HCT116 (cell line): Measurements from ENCODE around the gene FAM229A. TPM values are rescaled to one million over a fixed set of nuclear protein-coding genes. Genes with fewer than 3 reads are reported as not detected.
A peak's percentile ranks its signal among the peaks of the same experiment; 100 is the strongest.

Experiments
- ATAC-seq: fragments of 200-7000 bp; cut with Tn5 transposase; 2 replicates; pipeline ENCODE4 v1.9.1; 2020; ENCODE audit warnings: mild to moderate bottlenecking, moderate library complexity
- BruUV-seq: library from RNA; stranded (reverse); fragments of 400-500 nt; replicated peaks from 2 replicates; lab custom pipeline; 2021; lab: Mats Ljungman, UMichigan
- CTCF ChIA-PET: fragments of 300-600 bp; sonication (Branson Sonifier 250); formaldehyde crosslinking; loops from one replicate; lab custom pipeline; 2021; ENCODE audit warnings: antibody characterized with exemption; lab: Charles Lee
- POLR2A ChIA-PET: fragments of 300-600, 350-600 bp; sonication (Branson Sonifier 250); formaldehyde crosslinking; loops from one replicate; lab custom pipeline; 2021; ENCODE audit warnings: antibody characterized with exemption; lab: Charles Lee
- RAD21 ChIA-PET, 2 experiments: fragments of 300-600 bp; sonication (Branson Sonifier 250); formaldehyde crosslinking; loops; one replicate each; lab custom pipeline; 2023; ENCODE audit warnings: low total read pairs in 2 of 2; ENCODE audit not compliant: uncharacterized antibody in 2 of 2, unreplicated experiment in 2 of 2, low non-redundant PET in 1 of 2; lab: Charles Lee
- DNase-seq: peaks from one replicate; pipeline ENCODE4 v3.0.0-alpha.2; 2010; ENCODE audit warnings: low read depth, low spot score
- H2AFZ ChIP-seq: fragments of 200-600 bp; shearing (Covaris generic), sonication (generic); 2 replicates; pipeline ENCODE4 v1.6.1; 2017; ENCODE audit warnings: low read depth, mixed run types, mixed read lengths, antibody characterized with exemption, low read length; ENCODE audit not compliant: poor library complexity, severe bottlenecking
- H3K27ac ChIP-seq: 2 replicates; pipeline ENCODE4 v1.5.1; 2012; ENCODE audit warnings: low read depth, low read length
- H3K27me3 ChIP-seq: fragments of 200-600 bp; sonication (generic); 2 replicates; pipeline ENCODE4 v1.6.1; 2016; ENCODE audit warnings: mixed run types, low read length, mixed read lengths; ENCODE audit not compliant: insufficient read depth
- H3K36me3 ChIP-seq, 2 experiments: fragments of 200-500 bp in 1 of 2; fragments of 200-600 bp in 1 of 2; sonication (Bioruptor generic) in 1 of 2; sonication (generic) in 1 of 2; 2 replicates each; pipeline versions ENCODE4 v1.5.1 to v1.6.1; 2014 to 2016; ENCODE audit warnings: low read length in 2 of 2, inconsistent platforms in 1 of 2, mixed read lengths in 1 of 2, mixed run types in 1 of 2; ENCODE audit not compliant: insufficient read depth in 2 of 2, control insufficient read depth in 1 of 2
- H3K4me1 ChIP-seq, 2 experiments: fragments of 200-600 bp in 1 of 2; sonication (generic) in 1 of 2; 2 replicates each; pipeline versions ENCODE4 v1.5.1 to v1.6.1; 2012 to 2017; ENCODE audit warnings: low read length in 2 of 2, inconsistent platforms in 1 of 2, mild to moderate bottlenecking in 1 of 2, mixed read lengths in 1 of 2, mixed run types in 1 of 2, moderate library complexity in 1 of 2; ENCODE audit not compliant: insufficient read depth in 2 of 2, control insufficient read depth in 1 of 2
- H3K4me2 ChIP-seq: fragments of 200-600 bp; sonication (generic); 2 replicates; pipeline ENCODE4 v1.6.1; 2017; ENCODE audit warnings: mixed run types, low read length, mixed read lengths
- H3K4me3 ChIP-seq, 2 experiments: fragments of 200-600 bp in 1 of 2; sonication (generic) in 1 of 2; replicated peaks in 1 of 2; 2 replicates each; pipeline ENCODE4 v1.5.1; 2011 to 2016; ENCODE audit warnings: low read length in 2 of 2, control low read depth in 1 of 2, low read depth in 1 of 2, mild to moderate bottlenecking in 1 of 2, mixed read lengths in 1 of 2, mixed run types in 1 of 2
- H3K79me2 ChIP-seq: fragments of 200-600 bp; sonication (generic); 2 replicates; pipeline ENCODE4 v1.6.1; 2017; ENCODE audit warnings: mild to moderate bottlenecking, mixed run types, low read length, moderate library complexity, mixed read lengths; ENCODE audit not compliant: insufficient read depth
- H3K9ac ChIP-seq: fragments of 200-600 bp; sonication (generic); 2 replicates; pipeline ENCODE4 v1.6.1; 2016; ENCODE audit warnings: low read length, mixed read lengths
- H3K9me2 ChIP-seq: fragments of 200-600 bp; sonication (generic), shearing (Covaris generic); 2 replicates; pipeline ENCODE4 v1.6.1; 2017; ENCODE audit warnings: mixed run types, mild to moderate bottlenecking, moderate library complexity; ENCODE audit not compliant: insufficient read depth
- H3K9me3 ChIP-seq, 2 experiments: fragments of 200-500 bp in 1 of 2; fragments of 200-600 bp in 1 of 2; sonication (Bioruptor generic) in 1 of 2; sonication (generic) in 1 of 2; 2 replicates each; pipeline ENCODE4 v1.6.1; 2014 to 2017; ENCODE audit warnings: low read length in 2 of 2, mixed read lengths in 2 of 2, inconsistent platforms in 1 of 2, low read depth in 1 of 2, mild to moderate bottlenecking in 1 of 2, mixed run types in 1 of 2, moderate library complexity in 1 of 2; ENCODE audit not compliant: control insufficient read depth in 1 of 2, insufficient read depth in 1 of 2
- H4K20me1 ChIP-seq: fragments of 200-600 bp; sonication (generic), shearing (Covaris generic); 2 replicates; pipeline ENCODE4 v1.6.1; 2017; ENCODE audit warnings: mixed run types, mild to moderate bottlenecking, moderate library complexity; ENCODE audit not compliant: insufficient read depth
- CBX3 ChIP-seq: IDR thresholded peaks from 2 replicates; pipeline ENCODE4 v1.6.1; 2012; ENCODE audit warnings: low read depth
- CEBPB ChIP-seq: IDR thresholded peaks from 2 replicates; pipeline ENCODE4 v1.6.1; 2012; ENCODE audit warnings: low read depth
- EGR1 ChIP-seq: IDR thresholded peaks from 2 replicates; pipeline ENCODE4 v1.6.1; 2012; ENCODE audit warnings: low read depth
- POLR2A ChIP-seq: IDR thresholded peaks from 2 replicates; pipeline ENCODE4 v1.7.0; 2011; ENCODE audit warnings: borderline replicate concordance; ENCODE audit not compliant: insufficient read depth, insufficient read length; ENCODE audit errors: extremely low read depth
- SIN3A ChIP-seq: IDR thresholded peaks from 2 replicates; pipeline ENCODE4 v1.6.1; 2012; ENCODE audit warnings: low read depth
- SP1 ChIP-seq: IDR thresholded peaks from 2 replicates; pipeline ENCODE4 v1.6.1; 2012; ENCODE audit warnings: low read depth
- TCF7L2 ChIP-seq: IDR thresholded peaks from 2 replicates; pipeline ENCODE4 v1.7.0; 2011; ENCODE audit warnings: borderline replicate concordance, inconsistent platforms; ENCODE audit not compliant: insufficient read depth, insufficient read length; ENCODE audit errors: extremely low read depth
- YY1 ChIP-seq: IDR thresholded peaks from 2 replicates; pipeline ENCODE4 v1.6.1; 2011; ENCODE audit warnings: low read length, low read depth, moderate library complexity, mild to moderate bottlenecking; ENCODE audit not compliant: insufficient replicate concordance; ENCODE audit errors: extremely low read depth
- ZFX ChIP-seq: fragments of 450-650 bp; IDR thresholded peaks from 2 replicates; pipeline ENCODE4 v1.6.1; 2017
- intact Hi-C: fragments of 100-400 bp; cut with micrococcal nuclease; formaldehyde crosslinking; loops from 2 replicates; pipeline ENCODE4 v1.10.0; 2022
- total RNA-seq: library from RNA; stranded (reverse); gene quantifications from one replicate; pipeline ENCODE4 v1.2.1, GENCODE V29; 2021; ENCODE audit not compliant: unreplicated experiment
- TF ChIP-seq, protein P1 (sequence below): IDR thresholded peaks from 2 replicates; pipeline ENCODE4 v1.6.1; 2012
- TF ChIP-seq, protein P2 (sequence below): IDR thresholded peaks from 2 replicates; pipeline ENCODE4 v1.6.1; 2012; ENCODE audit warnings: low read depth

Gene FAM229A
- total RNA-seq, 1 experiment from 2014 or later, result 16.1 TPM

- Histone ChIP-seq H3K4me3 (no peak overlapping the region), H3K4me1 (peaks cover 5 to 21% of the 10 kb centered on the region in 2 experiments; a peak in 3 of 4 replicates), H4K20me1 (no peaks in the 10 kb centered on the region), H3K9me3 (no peaks in the 10 kb centered on the region), H2AFZ (no peak overlapping the region), H3K27me3 (no peaks in the 10 kb centered on the region), H3K27ac (no peak overlapping the region), H3K9me2 (no peaks in the 10 kb centered on the region), H3K79me2 (no peaks in the 10 kb centered on the region), H3K9ac (no peak overlapping the region), H3K4me2 (no peak overlapping the region), H3K36me3 (no peaks in the 10 kb centered on the region)
- BruUV-seq, result no TSS peak
- no peak for ATAC-seq
- TF ChIP-seq SP1, result no peak
- TF ChIP-seq ZFX, result no peak
- TF ChIP-seq EGR1, result no peak
- TF ChIP-seq, protein P1, sequence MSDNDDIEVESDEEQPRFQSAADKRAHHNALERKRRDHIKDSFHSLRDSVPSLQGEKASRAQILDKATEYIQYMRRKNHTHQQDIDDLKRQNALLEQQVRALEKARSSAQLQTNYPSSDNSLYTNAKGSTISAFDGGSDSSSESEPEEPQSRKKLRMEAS, result no peak
- TF ChIP-seq CBX3, result no peak
- TF ChIP-seq SIN3A, result no peak
- no peak for TF ChIP-seq YY1
- ChIA-PET CTCF (no interaction called here), POLR2A (no interaction called here), RAD21 (no interaction called here)
- no peak for DNase-seq
- intact Hi-C loops, result no loop called here
Observed at GRCh38 chr1:32353431-32353830, 8.9 kb downstream of the FAM229A start.

DNA sequence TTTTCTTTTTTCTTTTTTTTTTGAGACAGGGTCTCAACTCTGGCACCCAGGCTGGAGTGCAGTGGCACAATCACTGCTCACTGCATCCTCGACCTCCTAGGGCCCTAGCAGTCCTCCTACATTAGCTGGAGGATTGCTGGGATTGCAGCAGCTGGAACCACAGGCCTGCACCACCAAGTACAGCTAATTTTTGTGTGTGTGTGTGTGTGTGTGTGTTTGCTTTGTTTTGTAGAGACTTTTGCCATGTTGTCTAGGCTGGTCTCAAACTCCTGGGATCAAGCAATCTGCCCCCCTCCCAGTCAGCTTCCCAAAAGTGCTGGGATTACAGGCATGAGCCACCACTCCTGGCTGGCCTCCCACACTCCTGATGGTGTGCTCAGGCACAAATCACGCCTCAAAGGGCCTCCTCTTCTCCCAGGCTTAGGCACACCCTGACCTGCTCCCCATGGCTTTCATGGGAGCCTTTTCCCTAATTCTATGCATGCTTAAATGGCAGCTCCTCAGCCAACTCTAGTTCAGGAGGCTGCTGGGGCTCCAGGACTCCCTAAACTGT is 9.4 kb downstream of the FAM229A start:
- no peak for ATAC-seq
- CTCF ChIA-PET, result interaction anchor here (2.4 kb wide), 1 partner anchor 16 kb away, joined by 8 read pairs; the partner anchor contains the start of gene MARCKSL1
- H3K4me1 ChIP-seq, result peaks cover 5 to 21% of the 10 kb centered on the region in 2 experiments; a peak in 3 of 4 replicates
- no peak overlapping the region for H2AFZ ChIP-seq
- POLR2A ChIA-PET, result interaction anchor here (2.7 kb wide), 1 partner anchor 17 kb away, joined by 18 read pairs; the partner anchor contains the start of gene MARCKSL1
- BruUV-seq, result no TSS peak
- H3K4me3 ChIP-seq, result no peak overlapping the region
- no peaks in the 10 kb centered on the region for H3K79me2 ChIP-seq
- RAD21 ChIA-PET, result no interaction called here
- TF ChIP-seq CEBPB (no peak), ZFX (no peak), POLR2A (no peak), TCF7L2 (no peak), YY1 (no peak)
- TF ChIP-seq, protein P2, sequence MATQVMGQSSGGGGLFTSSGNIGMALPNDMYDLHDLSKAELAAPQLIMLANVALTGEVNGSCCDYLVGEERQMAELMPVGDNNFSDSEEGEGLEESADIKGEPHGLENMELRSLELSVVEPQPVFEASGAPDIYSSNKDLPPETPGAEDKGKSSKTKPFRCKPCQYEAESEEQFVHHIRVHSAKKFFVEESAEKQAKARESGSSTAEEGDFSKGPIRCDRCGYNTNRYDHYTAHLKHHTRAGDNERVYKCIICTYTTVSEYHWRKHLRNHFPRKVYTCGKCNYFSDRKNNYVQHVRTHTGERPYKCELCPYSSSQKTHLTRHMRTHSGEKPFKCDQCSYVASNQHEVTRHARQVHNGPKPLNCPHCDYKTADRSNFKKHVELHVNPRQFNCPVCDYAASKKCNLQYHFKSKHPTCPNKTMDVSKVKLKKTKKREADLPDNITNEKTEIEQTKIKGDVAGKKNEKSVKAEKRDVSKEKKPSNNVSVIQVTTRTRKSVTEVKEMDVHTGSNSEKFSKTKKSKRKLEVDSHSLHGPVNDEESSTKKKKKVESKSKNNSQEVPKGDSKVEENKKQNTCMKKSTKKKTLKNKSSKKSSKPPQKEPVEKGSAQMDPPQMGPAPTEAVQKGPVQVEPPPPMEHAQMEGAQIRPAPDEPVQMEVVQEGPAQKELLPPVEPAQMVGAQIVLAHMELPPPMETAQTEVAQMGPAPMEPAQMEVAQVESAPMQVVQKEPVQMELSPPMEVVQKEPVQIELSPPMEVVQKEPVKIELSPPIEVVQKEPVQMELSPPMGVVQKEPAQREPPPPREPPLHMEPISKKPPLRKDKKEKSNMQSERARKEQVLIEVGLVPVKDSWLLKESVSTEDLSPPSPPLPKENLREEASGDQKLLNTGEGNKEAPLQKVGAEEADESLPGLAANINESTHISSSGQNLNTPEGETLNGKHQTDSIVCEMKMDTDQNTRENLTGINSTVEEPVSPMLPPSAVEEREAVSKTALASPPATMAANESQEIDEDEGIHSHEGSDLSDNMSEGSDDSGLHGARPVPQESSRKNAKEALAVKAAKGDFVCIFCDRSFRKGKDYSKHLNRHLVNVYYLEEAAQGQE, result no peak
- TF ChIP-seq, all 23 proteins: peak for 0
- no peaks in the 10 kb centered on the region for H3K9me3 ChIP-seq
- H3K36me3 ChIP-seq, result no peaks in the 10 kb centered on the region
- DNase-seq, result no peak
- H3K4me2 ChIP-seq, result peak overlapping the region; percentile 90; the same call in 1 of the 2 replicates
- H4K20me1 ChIP-seq, result no peaks in the 10 kb centered on the region
- H3K27ac ChIP-seq, result no peak overlapping the region
- H3K9me2 ChIP-seq, result no peaks in the 10 kb centered on the region
- intact Hi-C loops, result no loop called here
- H3K27me3 ChIP-seq, result no peaks in the 10 kb centered on the region
- H3K9ac ChIP-seq, result no peak overlapping the region
